ENCODE measurements around the gene LONP2.

DNA sequence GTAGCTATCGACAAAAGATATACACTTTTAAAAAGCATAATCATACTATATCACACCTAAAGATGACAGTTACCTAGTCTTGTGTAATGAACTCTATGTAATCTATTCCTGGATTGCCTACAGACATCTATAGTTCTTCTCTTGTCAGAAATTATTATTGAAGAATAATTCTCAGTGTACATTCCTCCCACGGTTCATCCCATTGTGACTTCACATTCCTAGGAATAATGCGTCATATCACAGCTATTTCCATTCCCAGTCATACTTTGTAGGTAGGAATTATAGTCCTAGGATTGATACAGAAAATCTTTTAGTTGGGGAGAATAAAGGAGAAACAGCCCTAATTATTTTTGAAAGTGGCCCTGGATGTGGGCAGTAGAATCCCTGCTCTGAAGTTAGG, 47.2 kb downstream of the LONP2 start:
- TF ChIP-seq POLR2A (IDR thresholded peaks at IDR 0.05; ENCODE audit: low read depth, low read length) (no peak), POLR2AphosphoS5 (IDR thresholded peaks at IDR 0.05; ENCODE audit: low read depth, low read length) (no peak), TAF1 (IDR thresholded peaks at IDR 0.05; ENCODE audit: borderline replicate concordance, low read depth, low read length) (no peak)

Measured in GM12892 (cell line).